Measurements from ENCODE around the gene KCNIP1. TPM values are rescaled to one million over a fixed set of nuclear protein-coding genes. Genes with fewer than 3 reads are reported as not detected.

Gene KCNIP1
- total RNA-seq, 1 experiment from 2014 or later = not detected

DNA sequence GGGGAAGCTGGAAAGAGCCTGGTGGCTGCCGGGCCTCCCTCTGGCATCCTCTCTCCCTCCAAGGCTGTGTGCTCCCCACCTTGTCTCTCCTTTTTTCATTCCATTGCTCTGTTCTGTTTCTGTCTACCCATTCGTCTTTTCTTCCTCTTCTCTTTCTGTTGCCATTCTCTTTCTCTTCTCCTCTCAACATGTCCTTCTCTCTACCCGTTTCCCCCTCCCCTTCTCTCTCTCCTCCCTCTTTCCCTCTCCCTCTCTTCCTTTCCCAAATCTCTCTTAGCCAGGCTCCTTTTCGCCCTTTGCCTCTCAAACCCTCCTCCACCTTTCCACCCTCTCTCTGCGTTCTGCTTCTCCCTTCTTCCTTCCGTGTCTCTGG is 19.4 kb upstream of the KCNIP1 start:
- intact Hi-C loops (cut with micrococcal nuclease; ENCODE audit: unreplicated experiment) (no loop called here), in situ Hi-C loops (cut with HindIII; ENCODE audit: low pct_unique_long_range_greater_than_20kb, low sequenced_read_pairs) (no loop called here)
- ChIA-PET CTCF (no interaction called here), POLR2A (interaction anchor here (0.6 kb wide), 1 partner anchor 13 kb away, joined by 3 read pairs; no protein-coding TSS in a partner anchor)
- no peak for TF ChIP-seq POLR2AphosphoS5 (IDR thresholded peaks at IDR 0.05; ENCODE audit: low read depth, low read length)
- no peak for TF ChIP-seq SIN3A (IDR thresholded peaks at IDR 0.05; ENCODE audit: borderline replicate concordance, insufficient read depth, low read depth, low read length)
- no peak for TF ChIP-seq TCF7L2 (IDR thresholded peaks at IDR 0.05; ENCODE audit: low read depth, low read length)
- TF ChIP-seq, protein P1, sequence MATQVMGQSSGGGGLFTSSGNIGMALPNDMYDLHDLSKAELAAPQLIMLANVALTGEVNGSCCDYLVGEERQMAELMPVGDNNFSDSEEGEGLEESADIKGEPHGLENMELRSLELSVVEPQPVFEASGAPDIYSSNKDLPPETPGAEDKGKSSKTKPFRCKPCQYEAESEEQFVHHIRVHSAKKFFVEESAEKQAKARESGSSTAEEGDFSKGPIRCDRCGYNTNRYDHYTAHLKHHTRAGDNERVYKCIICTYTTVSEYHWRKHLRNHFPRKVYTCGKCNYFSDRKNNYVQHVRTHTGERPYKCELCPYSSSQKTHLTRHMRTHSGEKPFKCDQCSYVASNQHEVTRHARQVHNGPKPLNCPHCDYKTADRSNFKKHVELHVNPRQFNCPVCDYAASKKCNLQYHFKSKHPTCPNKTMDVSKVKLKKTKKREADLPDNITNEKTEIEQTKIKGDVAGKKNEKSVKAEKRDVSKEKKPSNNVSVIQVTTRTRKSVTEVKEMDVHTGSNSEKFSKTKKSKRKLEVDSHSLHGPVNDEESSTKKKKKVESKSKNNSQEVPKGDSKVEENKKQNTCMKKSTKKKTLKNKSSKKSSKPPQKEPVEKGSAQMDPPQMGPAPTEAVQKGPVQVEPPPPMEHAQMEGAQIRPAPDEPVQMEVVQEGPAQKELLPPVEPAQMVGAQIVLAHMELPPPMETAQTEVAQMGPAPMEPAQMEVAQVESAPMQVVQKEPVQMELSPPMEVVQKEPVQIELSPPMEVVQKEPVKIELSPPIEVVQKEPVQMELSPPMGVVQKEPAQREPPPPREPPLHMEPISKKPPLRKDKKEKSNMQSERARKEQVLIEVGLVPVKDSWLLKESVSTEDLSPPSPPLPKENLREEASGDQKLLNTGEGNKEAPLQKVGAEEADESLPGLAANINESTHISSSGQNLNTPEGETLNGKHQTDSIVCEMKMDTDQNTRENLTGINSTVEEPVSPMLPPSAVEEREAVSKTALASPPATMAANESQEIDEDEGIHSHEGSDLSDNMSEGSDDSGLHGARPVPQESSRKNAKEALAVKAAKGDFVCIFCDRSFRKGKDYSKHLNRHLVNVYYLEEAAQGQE (IDR thresholded peaks at IDR 0.05; ENCODE audit: insufficient read depth in 1 of 2, low read depth in 2 of 2, low read length in 1 of 2) = no peak
- TF ChIP-seq CTCF (IDR thresholded peaks at IDR 0.05) = no peak
- DNase-seq (ENCODE audit: low read depth, low spot score) (no peak), ATAC-seq (no peak)
- H3K27ac ChIP-seq (ENCODE audit: low read length) = no peak overlapping the region
- H3K36me3 ChIP-seq (ENCODE audit: control insufficient read depth, insufficient read depth, low read length) = no peaks in the 10 kb centered on the region
- H3K4me3 ChIP-seq (ENCODE audit: low read depth in 2 of 2, low read length in 2 of 2) = no peak overlapping the region
- peaks cover 3% of the 10 kb centered on the region; the same call in 1 of the 2 replicates for H3K27me3 ChIP-seq (ENCODE audit: control insufficient read depth, insufficient read depth, low read length)
- no peaks in the 10 kb centered on the region for H3K4me1 ChIP-seq (ENCODE audit: control insufficient read depth, insufficient read depth, low read length)
- no peaks in the 10 kb centered on the region for H3K9me3 ChIP-seq (ENCODE audit: control insufficient read depth, insufficient read depth, low read depth, low read length)
- BruUV-seq (replicated peaks) = no TSS peak

- DNase-seq (ENCODE audit: low read depth, low spot score) (no peak), ATAC-seq (no peak)
- Histone ChIP-seq H3K27me3 (ENCODE audit: control insufficient read depth, insufficient read depth, low read length) (peaks cover 3% of the 10 kb centered on the region; the same call in 1 of the 2 replicates), H3K4me1 (ENCODE audit: control insufficient read depth, insufficient read depth, low read length) (no peaks in the 10 kb centered on the region), H3K9me3 (ENCODE audit: control insufficient read depth, insufficient read depth, low read depth, low read length) (no peaks in the 10 kb centered on the region), H3K4me3 (ENCODE audit: low read depth in 2 of 2, low read length in 2 of 2) (no peak overlapping the region), H3K27ac (ENCODE audit: low read length) (no peak overlapping the region), H3K36me3 (ENCODE audit: control insufficient read depth, insufficient read depth, low read length) (no peaks in the 10 kb centered on the region)
- intact Hi-C loops (cut with micrococcal nuclease; ENCODE audit: unreplicated experiment) (no loop called here), in situ Hi-C loops (cut with HindIII; ENCODE audit: low pct_unique_long_range_greater_than_20kb, low sequenced_read_pairs) (no loop called here)
- no peak for TF ChIP-seq SIN3A (IDR thresholded peaks at IDR 0.05; ENCODE audit: borderline replicate concordance, insufficient read depth, low read depth, low read length)
- no peak for TF ChIP-seq POLR2AphosphoS5 (IDR thresholded peaks at IDR 0.05; ENCODE audit: low read depth, low read length)
- ChIA-PET POLR2A (no interaction called here), CTCF (no interaction called here)
- no TSS peak for BruUV-seq (replicated peaks)
Observed at GRCh38 chr5:170484847-170485615, 18.8 kb upstream of the KCNIP1 start.

DNA sequence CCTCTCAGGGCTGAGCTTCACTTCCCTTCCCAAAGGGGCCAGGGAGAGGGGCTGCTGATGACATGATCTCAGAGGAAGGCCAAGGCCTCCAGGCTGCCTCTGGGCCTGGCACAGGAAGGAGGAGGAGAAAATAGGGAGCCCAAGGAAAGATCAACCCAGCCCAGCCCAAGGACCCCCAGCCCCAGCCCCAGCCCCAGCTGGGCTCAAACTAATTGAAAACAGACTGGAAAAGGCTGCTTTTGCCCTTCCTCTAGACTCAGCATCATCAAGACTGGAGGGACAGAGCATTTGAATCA is 18.3 kb upstream of the KCNIP1 start:
- BruUV-seq (replicated peaks) = no TSS peak
- ATAC-seq (no peak), DNase-seq (ENCODE audit: low read depth, low spot score) (no peak)
- no peaks in the 10 kb centered on the region for H3K9me3 ChIP-seq (ENCODE audit: control insufficient read depth, insufficient read depth, low read depth, low read length)
- ChIA-PET CTCF (no interaction called here), POLR2A (no interaction called here)
- H3K36me3 ChIP-seq (ENCODE audit: control insufficient read depth, insufficient read depth, low read length) = no peaks in the 10 kb centered on the region
- no peak overlapping the region for H3K27ac ChIP-seq (ENCODE audit: low read length)
- TF ChIP-seq SIN3A (IDR thresholded peaks at IDR 0.05; ENCODE audit: borderline replicate concordance, insufficient read depth, low read depth, low read length) (no peak), TCF7L2 (IDR thresholded peaks at IDR 0.05; ENCODE audit: low read depth, low read length) (no peak), CTCF (IDR thresholded peaks at IDR 0.05) (no peak), POLR2AphosphoS5 (IDR thresholded peaks at IDR 0.05; ENCODE audit: low read depth, low read length) (no peak)
- TF ChIP-seq, protein P1 (IDR thresholded peaks at IDR 0.05; ENCODE audit: insufficient read depth in 1 of 2, low read depth in 2 of 2, low read length in 1 of 2) = no peak
- H3K27me3 ChIP-seq (ENCODE audit: control insufficient read depth, insufficient read depth, low read length) = peaks cover 3% of the 10 kb centered on the region; the same call in 1 of the 2 replicates
- no peaks in the 10 kb centered on the region for H3K4me1 ChIP-seq (ENCODE audit: control insufficient read depth, insufficient read depth, low read length)
- no peak overlapping the region for H3K4me3 ChIP-seq (ENCODE audit: low read depth in 2 of 2, low read length in 2 of 2)
- in situ Hi-C loops (cut with HindIII; ENCODE audit: low pct_unique_long_range_greater_than_20kb, low sequenced_read_pairs) = no loop called here
- intact Hi-C loops (cut with micrococcal nuclease; ENCODE audit: unreplicated experiment) = no loop called here

Data from Panc1 (cell line).